ENCODE measurements around the gene SOD1.
"Not testable (repeated sequence)": the region's sequence is repeated elsewhere in the genome, so short reads cannot be mapped to it uniquely, and the experiment has no call there.

Gene SOD1

GRCh38 chr21:31656199-31657095 is 3.0 kb upstream of the SOD1 start:
- DNase-seq, result no peak

- no peak for DNase-seq
These were observed 1.4 kb upstream of the SOD1 start for GRCh38 chr21:31658053-31658452.

GRCh38 chr21:31659286-31659535 is 282 bp upstream of the SOD1 start:
- DNase-seq, result no peak

GRCh38 chr21:31660259-31660565 is 719 bp downstream of the SOD1 start:
- no peak for DNase-seq

GRCh38 chr21:31660591-31660990 is 1.1 kb downstream of the SOD1 start:
- no peak for DNase-seq

GRCh38 chr21:31663584-31664249 is 4.2 kb downstream of the SOD1 start:
- no peak for DNase-seq

GRCh38 chr21:31665397-31665796 is 5.9 kb downstream of the SOD1 start:
- no peak for DNase-seq

GRCh38 chr21:31665869-31666268 is 6.4 kb downstream of the SOD1 start:
- not testable (repeated sequence) for DNase-seq

GRCh38 chr21:31666445-31667010 is 7.0 kb downstream of the SOD1 start:
- DNase-seq, result no peak

- no peak for DNase-seq
These were observed 7.6 kb downstream of the SOD1 start for GRCh38 chr21:31667132-31667531.

GRCh38 chr21:31667639-31668038 is 8.1 kb downstream of the SOD1 start:
- no peak for DNase-seq

- DNase-seq, result no peak
These were observed 9.4 kb downstream of the SOD1 start for GRCh38 chr21:31668651-31669491.

GRCh38 chr21:31670070-31670469 is 10.6 kb downstream of the SOD1 start:
- no peak for DNase-seq

GRCh38 chr21:31671146-31671716 is 11.7 kb downstream of the SOD1 start:
- DNase-seq, result no peak

GRCh38 chr21:31671931-31672330 is 12.4 kb downstream of the SOD1 start:
- no peak for DNase-seq

- DNase-seq, result no peak
These were observed 13.9 kb downstream of the SOD1 start for GRCh38 chr21:31673321-31673912.

- no peak for DNase-seq
These were observed 15.8 kb downstream of the SOD1 start for GRCh38 chr21:31675318-31675717.

- DNase-seq, result no peak
These were observed 16.5 kb downstream of the SOD1 start for GRCh38 chr21:31675960-31676359.

GRCh38 chr21:31677047-31677446 is 17.6 kb downstream of the SOD1 start:
- no peak for DNase-seq

- DNase-seq, result no peak
These were observed 19.0 kb downstream of the SOD1 start for GRCh38 chr21:31678478-31678877.

GRCh38 chr21:31682620-31683019 is 23.1 kb downstream of the SOD1 start:
- DNase-seq, result no peak

GRCh38 chr21:31683029-31683428 is 23.5 kb downstream of the SOD1 start:
- no peak for DNase-seq

- no peak for DNase-seq
These were observed 25.4 kb downstream of the SOD1 start for GRCh38 chr21:31684918-31685317.
